ENCODE measurements around the gene MEMO1.
"Not testable (repeated sequence)": the region's sequence is repeated elsewhere in the genome, so short reads cannot be mapped to it uniquely, and the experiment has no call there.

Gene MEMO1

DNA sequence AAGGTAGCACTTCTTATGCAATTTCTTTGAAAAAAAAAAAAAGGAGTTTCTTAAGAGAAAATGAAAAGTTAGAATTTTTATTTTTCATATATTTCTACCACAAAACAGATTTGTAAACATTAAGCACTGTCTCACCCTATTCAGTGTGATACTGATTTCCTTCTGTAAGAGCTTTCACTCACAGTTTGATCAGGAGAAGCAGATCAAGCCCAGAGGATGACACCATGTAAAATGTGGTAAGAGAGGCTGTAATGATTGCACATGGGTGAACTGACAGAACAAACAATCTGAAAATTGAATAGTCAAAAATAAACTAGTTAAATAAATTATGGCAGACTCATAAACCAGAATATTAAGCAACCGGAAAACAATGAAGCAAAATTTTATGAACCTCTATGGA, 54.5 kb downstream of the MEMO1 start:
- DNase-seq = no peak

DNA sequence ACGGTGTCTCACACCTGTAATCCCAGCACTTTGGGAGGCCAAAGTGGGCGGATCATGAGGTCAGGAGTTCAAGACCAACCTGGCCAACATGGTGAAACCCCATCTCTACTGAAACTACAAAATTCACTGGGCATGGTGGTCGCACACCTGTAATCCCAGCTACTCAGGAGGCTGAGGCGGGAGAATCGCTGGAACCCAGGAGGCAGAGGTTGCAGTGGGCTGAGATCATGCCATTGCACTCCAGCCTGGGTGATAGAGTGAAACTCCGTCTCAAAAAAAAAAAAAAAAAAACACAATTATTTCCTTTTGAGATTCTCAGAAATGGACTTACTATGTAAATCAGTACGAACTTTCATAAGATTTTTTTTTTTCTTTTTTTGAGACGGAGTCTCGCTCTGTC, 57.7 kb downstream of the MEMO1 start:
- not testable (repeated sequence) for DNase-seq

DNA sequence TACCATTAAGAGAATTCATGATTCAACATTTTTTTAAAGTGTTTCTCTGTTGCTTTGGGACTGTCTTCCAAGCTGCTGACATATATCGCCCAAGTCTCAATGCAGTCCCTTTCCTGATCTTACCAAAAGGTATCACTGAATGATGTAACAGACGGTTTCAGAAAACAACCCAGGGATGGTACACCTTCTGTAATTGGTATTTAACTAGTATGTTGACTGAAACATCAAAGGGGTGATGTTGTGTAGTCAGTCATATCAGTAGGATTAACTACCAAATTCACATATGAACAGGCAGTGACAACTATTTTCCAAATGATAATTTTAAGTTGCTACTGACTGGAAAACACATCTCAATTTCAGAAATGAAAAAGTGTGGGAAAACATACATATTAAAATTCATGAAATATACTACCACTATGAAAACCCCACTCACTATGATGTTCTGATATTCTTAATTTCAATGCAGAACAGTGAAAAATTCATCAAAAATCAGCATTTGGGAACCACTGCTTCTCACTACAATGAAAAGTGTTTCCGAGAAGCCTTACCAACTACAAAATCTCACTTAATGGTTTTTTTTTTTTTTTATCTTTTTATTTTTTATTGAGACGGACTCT, 59.8 kb downstream of the MEMO1 start:
- DNase-seq = no peak

DNA sequence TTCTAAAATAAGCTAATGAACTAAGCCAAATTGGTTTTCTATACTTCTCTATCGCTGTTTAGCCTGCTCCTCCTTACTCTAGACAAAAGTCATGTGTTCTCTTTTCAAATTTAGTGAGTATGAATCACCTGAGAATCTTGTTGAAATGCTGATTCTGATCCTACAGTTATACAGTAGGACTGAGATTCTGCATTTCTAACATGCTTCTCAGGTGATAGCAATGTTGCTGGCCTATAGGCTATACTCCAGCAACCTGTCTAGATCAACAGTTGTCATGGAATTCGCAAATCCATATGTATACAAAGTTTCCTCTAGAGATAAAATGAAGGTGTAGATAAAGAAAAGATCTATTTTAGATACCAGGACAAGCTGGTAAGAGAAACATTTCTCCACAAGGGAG, 62.9 kb downstream of the MEMO1 start:
- DNase-seq = no peak

DNA sequence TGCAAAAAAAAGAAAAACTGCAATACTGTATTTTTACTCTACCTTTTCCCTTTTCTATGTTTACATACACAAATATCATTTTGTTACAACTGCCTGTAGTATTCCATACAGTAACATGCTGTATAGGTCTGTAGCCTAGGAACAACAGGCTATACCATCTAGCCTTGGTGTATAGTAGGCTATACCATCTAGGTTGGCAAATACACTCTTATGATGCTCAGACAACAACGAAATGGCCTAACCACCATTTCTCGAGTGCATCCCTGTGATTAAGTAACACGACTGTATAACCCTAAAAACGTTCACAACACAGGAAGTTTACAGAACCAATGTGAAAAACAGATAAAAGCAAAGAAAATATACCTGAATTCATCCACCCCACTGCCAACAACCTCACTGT, 64.0 kb downstream of the MEMO1 start:
- no peak for DNase-seq

DNA sequence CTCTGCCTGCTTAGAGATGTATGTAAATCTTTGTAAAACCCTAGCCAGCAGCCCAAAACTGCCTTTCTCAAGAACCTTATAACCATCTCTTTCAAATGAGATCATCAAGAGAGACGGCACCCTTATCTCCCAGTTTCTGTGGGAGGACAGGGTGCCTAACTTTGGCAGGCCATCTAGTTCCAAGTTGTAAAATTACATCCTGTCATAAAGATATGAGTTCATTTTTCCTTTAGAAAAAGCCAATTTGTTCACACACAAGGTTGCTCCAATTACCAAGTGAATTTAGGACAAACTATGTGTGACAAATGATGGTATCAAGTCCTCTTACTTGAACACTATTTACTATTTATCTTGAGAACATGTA, 65.3 kb downstream of the MEMO1 start:
- no peak for DNase-seq

DNA sequence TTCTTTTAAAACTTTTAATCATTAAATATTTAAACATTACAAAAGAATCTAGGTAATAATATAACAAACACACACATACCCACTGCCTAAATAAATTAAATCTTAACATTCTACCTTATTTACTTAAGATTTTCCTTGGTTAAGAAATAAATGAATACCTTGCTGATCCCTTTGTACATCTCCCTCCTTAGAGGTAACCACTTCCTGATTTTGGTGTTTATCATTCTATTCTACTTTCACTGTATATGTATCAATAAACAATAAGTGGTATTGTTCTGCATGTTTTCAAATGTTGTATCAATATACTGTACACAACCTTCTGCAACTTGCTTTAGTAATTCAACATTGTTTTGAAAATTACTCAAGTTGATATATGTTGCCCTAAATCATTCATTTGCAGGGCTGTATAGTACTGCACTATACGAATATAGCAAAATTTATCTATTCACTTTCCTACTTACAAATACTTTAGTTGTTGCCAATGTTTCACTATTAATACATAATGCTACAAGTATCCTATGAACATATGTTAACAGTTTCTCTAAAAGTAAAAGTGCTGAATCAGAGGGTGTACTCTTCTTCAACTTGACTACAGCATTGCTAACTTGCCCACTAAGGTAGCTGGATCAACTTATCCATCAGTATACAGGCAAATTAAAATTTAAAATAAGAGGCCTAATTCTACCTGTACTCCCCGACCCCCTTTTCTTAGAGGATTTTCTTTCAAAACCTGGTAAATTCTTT, 65.8 kb downstream of the MEMO1 start:
- DNase-seq = no peak

DNA sequence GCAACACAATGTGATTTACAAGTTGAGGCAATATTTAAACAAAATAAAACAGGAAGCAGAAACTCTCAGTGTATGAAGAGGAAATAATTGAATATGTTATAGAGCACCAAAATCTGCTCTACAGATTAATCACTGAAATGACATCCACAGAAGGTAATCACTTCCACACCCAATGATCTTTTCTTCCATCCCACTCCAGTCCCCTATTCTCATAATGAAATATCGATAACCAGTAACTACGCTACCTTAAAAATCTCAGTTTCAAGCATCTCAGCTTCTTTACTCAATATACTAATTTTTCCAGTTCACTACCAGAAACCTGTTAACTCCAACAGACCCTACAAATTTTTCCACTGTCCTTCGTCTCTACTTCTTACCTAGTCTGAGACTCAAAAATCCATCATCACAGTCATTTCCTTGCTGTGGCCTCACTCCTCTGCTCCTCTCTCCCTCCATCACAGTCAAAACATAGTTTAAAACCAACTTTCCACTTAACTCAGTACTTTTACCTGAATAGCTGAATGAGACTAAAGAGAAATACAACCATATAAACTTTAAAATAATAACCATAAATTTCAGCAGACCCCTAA, 67.1 kb downstream of the MEMO1 start:
- DNase-seq = no peak

DNA sequence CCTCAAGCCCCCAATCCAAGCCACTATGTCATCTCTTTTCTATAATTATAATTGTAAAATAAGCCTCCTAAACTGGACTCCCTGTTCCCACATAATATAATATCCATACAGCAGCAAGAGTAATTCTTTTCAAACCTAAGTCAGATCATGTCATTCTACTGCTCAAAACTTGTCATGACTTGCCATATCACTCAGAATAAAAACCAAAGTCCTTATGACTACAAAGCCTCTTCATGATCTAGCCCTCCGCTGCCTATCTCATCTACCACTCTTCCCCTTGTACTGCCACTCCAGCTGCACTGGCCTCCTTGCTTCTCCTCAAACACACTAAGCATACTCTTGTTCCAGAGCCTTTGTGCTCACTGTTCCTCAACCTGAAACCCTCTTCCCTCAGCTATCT, 69.9 kb downstream of the MEMO1 start:
- DNase-seq = no peak

DNA sequence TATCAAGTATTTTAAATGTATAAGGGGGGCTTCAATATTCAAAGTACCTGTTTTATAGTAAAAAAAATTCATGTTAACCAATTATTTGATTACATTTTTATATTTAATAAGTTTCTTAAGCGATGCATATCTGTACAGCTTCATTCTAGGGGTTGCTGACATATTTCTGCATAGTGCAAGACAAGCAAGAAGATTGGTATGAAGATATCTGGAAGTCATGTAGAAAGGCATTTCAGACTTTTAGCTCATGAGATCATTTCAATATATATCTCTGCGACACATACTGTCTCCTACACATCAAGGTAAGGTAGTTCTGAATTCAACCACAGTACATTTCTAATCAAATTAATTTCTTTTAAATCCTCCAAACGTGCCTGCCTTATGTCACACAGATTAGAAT, 73.1 kb downstream of the MEMO1 start:
- DNase-seq = no peak

DNA sequence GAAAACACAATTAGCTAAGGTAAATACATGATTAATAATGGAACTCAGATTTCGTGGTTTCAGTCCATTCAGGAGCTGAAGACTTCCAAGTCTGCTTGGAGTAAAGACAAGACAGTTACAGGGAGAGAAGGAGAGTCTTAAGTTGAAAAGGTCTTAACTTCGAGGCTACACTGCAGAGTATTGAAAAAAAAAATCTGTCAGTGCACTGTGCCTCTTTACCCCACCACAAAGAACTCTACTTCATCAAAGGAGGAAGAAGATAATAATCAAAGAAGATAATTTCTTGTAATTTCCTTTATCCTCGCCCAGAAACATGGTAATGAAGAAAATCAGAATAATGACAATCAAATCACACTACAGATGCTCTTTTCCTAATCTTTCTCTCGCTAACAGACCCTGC, 75.4 kb downstream of the MEMO1 start:
- DNase-seq = no peak

DNA sequence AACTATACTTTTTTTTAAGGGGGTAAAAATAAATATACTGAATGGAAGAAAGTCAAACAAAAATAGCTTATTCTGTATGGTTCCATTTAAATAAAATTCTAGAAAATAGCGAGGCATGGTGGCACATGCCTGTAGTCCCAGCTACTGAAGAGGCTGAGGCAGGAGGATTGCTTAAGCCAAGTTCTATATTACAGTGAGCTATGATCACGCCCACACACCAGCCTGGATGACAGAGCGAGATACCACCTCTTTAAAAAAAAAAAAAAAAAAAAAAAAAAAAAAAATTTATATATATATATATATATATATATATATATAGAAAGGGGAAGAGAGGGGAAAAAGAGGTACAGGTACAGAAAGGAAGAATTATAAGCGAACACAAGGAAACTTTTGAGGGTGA, 77.7 kb downstream of the MEMO1 start:
- no peak for DNase-seq

DNA sequence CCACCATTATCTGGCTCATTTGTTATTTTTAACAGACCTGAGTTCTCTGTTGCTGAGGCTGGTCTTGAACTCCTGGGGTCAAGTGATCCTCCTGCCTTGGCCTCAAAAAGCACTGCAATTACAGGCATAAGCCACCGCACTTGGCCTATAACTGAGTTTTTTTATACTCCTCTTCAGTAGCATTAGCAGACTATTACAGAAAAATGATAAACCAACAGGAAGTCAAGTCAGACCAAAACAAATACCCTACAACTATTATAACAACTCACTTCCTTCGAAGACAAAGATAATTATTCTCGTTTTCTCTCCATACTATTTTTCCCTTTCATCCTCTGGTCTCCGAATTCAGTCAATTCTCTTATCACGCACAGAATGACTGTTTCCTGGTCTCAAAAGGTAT, 78.2 kb downstream of the MEMO1 start:
- DNase-seq = no peak

DNA sequence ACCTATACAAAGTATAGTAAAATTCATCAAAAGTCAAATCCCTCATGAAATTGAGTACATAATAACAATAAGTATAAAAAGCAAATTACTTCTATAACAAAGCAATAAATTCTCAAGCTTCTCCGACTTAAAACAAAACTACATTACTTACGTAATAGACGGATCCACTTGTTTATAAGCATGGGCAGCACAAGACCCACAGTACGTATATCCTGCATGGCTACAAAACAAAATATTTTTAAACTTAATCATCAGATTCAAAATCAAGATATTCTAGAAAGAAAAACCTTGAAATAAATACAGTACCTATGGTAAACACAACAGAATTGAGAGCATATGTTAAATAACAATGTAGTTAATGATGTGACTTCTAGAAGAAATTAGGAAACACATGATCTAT, 78.9 kb downstream of the MEMO1 start:
- no peak for DNase-seq

DNA sequence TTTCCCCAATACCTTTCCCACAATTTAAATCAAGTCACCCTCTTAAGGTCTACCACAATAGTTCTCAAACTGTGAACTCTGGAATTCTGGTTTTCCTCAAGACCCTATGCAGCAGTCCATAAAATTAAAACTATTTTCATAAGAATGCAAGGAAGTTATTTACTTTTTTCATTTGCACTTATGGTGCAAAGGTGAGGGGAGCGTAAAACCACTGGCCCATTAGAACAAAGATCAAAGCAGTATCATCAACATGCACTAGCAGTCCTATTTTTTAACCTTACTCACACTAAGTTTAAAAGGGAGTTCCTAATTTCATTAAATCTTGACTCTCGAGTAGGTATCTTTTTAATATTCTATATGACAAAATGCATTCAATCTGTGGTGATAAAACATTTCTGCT, 85.3 kb downstream of the MEMO1 start:
- DNase-seq = no peak

DNA sequence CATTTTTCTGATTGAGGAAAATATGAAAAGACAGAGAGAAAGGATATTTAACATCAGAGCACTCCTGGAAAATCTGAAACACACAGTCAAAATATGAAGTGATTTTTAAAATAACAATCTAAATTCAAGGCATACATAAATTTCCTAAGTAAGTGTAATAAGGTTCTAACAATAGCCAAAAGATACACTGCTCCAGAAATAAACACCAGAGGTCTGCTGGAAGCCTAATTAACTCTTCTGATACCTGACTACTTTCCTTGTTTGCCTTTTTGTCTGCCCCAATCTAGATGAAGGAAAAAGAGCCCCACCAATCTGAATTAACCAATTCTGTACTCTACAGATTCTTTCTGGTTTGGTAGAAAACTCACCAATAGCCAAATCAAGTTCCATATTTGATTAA, 87.1 kb downstream of the MEMO1 start:
- DNase-seq = no peak

DNA sequence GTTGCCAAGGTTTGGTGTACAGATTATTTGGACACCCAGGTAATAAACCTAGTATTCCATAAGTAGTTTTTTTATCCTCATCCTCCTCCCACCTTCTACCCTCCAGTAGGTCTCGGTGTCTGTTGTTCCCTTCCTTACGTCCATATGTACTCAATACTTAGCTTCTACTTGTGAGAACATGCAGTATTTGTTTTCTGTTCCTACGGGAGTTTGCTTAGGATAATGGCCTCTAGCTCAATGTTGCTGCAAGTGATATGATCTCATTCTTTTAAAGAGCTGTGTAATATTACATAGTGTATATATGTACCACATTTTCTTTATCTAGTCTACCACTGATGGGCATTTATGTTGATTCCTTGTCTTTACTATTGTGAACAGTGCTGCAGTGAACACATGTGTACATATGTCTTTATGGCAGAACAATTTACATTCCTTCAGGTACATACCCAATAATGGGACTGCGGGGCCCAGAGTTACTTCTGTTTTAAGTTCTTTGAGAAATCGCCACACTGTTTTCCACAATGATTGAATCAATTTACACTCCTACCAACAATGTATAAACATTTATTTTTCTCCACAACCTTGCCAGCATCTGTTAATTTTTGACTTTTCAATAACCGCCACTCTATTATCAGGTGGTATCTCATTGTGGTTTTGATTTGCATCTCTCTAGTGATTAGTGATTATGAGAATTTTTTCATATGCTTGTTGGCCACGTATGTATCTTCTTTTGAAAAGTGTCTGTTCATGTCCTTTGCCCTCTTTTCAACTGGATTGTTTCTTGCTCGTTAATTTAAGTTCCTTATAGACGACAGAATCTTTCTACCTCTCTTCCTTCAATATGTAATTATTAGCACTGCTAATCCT, 88.0 kb downstream of the MEMO1 start:
- DNase-seq = no peak

DNA sequence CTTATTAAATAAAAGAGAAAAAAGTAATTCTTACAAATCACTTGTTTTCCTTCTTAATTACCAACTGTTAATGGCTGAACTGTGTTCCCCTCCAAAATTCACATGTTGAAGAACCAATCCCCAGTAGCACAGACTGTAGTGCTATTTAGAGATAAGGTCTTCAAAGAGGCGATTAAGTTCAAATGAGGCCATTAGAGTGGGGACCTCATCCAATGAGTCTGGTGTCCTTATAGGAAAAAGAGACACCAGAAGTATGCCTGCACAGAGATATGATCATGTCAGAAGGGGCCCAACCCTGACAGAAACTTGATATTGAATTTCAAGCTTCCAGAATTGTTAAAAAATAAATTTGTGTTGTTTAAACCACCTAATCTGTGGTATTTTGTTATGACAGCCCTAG, 89.8 kb downstream of the MEMO1 start:
- DNase-seq = no peak

DNA sequence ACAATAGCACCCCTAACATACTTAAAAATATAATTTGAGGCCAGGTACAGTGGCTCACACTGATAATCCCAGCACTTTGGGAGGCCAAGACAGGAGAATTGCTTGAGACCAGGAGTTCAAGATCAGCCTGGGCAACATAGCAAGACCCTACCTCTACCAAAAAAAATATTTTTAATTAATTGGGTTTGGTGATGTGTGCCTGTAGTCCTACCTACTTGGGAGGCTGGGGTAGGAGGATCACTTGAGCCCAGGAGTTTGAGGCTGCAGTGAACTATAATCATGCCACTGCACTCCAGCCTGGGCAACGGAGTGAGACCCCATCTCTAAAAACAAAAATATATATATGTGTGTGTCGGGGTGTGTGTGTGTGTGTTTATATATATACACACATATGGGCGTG, 91.3 kb downstream of the MEMO1 start:
- DNase-seq = no peak

DNA sequence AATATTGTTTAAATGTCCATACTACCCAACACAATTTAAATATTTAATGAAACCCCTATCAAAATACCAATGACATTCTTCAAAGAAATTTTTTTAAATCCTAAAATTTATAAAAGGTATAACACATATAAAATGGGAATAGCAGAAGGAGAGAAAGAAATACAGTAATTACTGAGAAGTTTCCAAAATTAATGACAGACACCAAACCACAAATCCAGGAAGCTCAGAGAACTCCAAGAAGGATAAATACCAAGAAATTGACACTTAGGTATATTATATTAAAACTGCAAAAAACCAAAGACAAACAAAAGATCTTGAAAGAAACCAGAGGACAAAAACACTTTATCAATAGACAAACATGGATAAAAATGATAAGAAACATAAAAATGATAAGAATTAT, 101.1 kb downstream of the MEMO1 start:
- DNase-seq = no peak

DNA sequence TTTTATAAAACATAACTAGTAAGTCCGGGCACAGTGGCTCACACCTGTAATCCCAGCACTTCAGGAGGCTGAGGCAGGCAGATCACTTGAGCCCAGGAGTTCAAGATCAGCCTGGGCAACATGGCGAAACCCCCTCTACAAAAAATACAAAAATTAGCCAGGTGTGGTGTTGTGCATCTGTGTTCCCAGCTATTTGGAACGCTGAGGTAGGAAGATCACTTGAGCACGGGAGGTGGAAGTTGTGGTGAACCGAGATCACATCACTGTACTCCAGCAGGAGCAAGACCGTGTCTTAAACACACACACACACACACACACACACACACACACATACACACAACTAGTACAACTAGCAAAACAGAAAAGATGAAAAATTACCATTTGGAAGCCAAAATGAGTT, 103.3 kb downstream of the MEMO1 start:
- not testable (repeated sequence) for DNase-seq

DNA sequence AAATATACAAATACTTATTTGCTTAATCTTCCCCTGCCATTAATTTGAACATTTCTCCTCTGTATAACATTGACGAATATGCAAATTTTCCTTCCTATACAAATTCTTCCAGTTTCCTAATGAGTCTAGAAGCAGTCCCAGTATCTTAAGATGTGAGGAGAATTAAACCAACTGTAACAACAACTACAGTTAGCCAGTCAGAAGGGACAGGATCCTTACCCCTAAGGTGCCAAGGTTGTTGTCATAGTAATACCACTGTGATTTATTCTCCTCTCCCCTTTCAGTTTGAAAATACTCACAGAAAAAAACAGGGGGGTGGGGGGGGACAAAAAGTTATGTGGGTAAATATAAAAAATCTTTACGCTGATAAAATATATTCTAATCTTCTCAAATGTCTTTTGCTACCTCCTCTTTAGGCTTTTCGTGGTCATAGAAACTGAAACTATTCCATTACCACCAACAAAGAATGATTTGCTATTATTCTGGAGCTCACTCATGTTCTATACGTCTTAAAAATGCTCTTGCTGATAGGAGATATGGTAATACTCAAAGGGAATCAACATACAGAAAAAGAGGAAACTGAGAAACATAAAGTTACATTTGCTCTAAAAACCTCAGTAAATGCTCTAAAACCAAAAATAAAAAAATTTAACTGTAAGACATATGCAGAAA, 107.6 kb downstream of the MEMO1 start:
- DNase-seq = no peak

DNA sequence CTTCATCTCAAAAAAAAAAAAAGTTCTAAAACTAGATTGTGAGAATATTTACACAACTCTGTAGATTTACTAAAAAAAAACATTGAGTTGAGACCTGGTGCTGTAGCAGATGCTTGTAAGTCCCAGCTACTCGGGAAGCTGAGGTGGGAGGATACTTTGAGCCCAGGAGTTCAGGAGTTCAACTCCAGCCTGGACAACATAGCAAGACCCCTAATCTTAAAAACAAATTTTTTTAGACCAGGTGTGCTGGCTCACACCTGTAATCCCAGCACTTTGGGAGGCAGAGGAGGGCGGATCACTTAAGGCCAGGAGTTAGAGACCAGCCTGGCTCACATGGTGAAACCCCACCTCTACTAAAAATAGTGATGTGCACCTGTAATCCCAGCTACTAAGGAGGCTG, 108.9 kb downstream of the MEMO1 start:
- DNase-seq = no peak
